Measurements from ENCODE around the gene ZNF334.

The ZNF334 gene

GRCh38 chr20:46546298-46546697 is 32.9 kb upstream of the ZNF334 start:
- DNase-seq (ENCODE audit: extremely low read depth in 1 of 2, low read depth in 1 of 2) = no peak

GRCh38 chr20:46545827-46546138 is 32.4 kb upstream of the ZNF334 start:
- no peak for DNase-seq (ENCODE audit: extremely low read depth in 1 of 2, low read depth in 1 of 2)

GRCh38 chr20:46545077-46545826 is 31.9 kb upstream of the ZNF334 start:
- peak; percentile 35 to 49 for DNase-seq (ENCODE audit: extremely low read depth in 1 of 2, low read depth in 1 of 2)

- DNase-seq (ENCODE audit: extremely low read depth in 1 of 2, low read depth in 1 of 2) = no peak
These were observed 31.2 kb upstream of the ZNF334 start for GRCh38 chr20:46544576-46544975.

- DNase-seq (ENCODE audit: extremely low read depth in 1 of 2, low read depth in 1 of 2) = no peak
These were observed 30.6 kb upstream of the ZNF334 start for GRCh38 chr20:46543959-46544358.

GRCh38 chr20:46543033-46543432 is 29.7 kb upstream of the ZNF334 start:
- no peak for DNase-seq (ENCODE audit: extremely low read depth in 1 of 2, low read depth in 1 of 2)

GRCh38 chr20:46541229-46541935 is 28.0 kb upstream of the ZNF334 start:
- no peak for DNase-seq (ENCODE audit: extremely low read depth in 1 of 2, low read depth in 1 of 2)

GRCh38 chr20:46539113-46539512 is 25.8 kb upstream of the ZNF334 start:
- DNase-seq (ENCODE audit: extremely low read depth in 1 of 2, low read depth in 1 of 2) = no peak

GRCh38 chr20:46530640-46531039 is 17.3 kb upstream of the ZNF334 start:
- no peak for DNase-seq (ENCODE audit: extremely low read depth in 1 of 2, low read depth in 1 of 2)

GRCh38 chr20:46523696-46524328 is 10.5 kb upstream of the ZNF334 start:
- DNase-seq (ENCODE audit: extremely low read depth in 1 of 2, low read depth in 1 of 2) = no peak

- DNase-seq (ENCODE audit: extremely low read depth in 1 of 2, low read depth in 1 of 2) = no peak
These were observed 9.7 kb upstream of the ZNF334 start for GRCh38 chr20:46523108-46523507.

GRCh38 chr20:46520976-46521579 is 7.7 kb upstream of the ZNF334 start:
- DNase-seq (ENCODE audit: extremely low read depth in 1 of 2, low read depth in 1 of 2) = no peak

GRCh38 chr20:46520540-46520939 is 7.2 kb upstream of the ZNF334 start:
- no peak for DNase-seq (ENCODE audit: extremely low read depth in 1 of 2, low read depth in 1 of 2)

GRCh38 chr20:46519471-46520068 is 6.2 kb upstream of the ZNF334 start:
- DNase-seq (ENCODE audit: extremely low read depth in 1 of 2, low read depth in 1 of 2) = no peak

- DNase-seq (ENCODE audit: extremely low read depth in 1 of 2, low read depth in 1 of 2) = no peak
These were observed 3.8 kb downstream of the ZNF334 start for GRCh38 chr20:46509523-46509922.

GRCh38 chr20:46507760-46508407 is 5.5 kb downstream of the ZNF334 start:
- no peak for DNase-seq (ENCODE audit: extremely low read depth in 1 of 2, low read depth in 1 of 2)

GRCh38 chr20:46505506-46505905 is 7.9 kb downstream of the ZNF334 start:
- no peak for DNase-seq (ENCODE audit: extremely low read depth in 1 of 2, low read depth in 1 of 2)

GRCh38 chr20:46501961-46502360 is 11.4 kb downstream of the ZNF334 start:
- DNase-seq (ENCODE audit: extremely low read depth in 1 of 2, low read depth in 1 of 2) = no peak

GRCh38 chr20:46501337-46501942 is 11.9 kb downstream of the ZNF334 start:
- no peak for DNase-seq (ENCODE audit: extremely low read depth in 1 of 2, low read depth in 1 of 2)

GRCh38 chr20:46494077-46494476 is 19.3 kb downstream of the ZNF334 start:
- DNase-seq (ENCODE audit: extremely low read depth in 1 of 2, low read depth in 1 of 2) = no peak
